HepG2 (cell line): Measurements from ENCODE around the gene DHX57. TPM values are rescaled to one million over a fixed set of nuclear protein-coding genes. Genes with fewer than 3 reads are reported as not detected.

ENCODE experiments used
- ARHGAP35 ChIP-seq: sonication (generic); formaldehyde crosslinking; IDR thresholded peaks from 2 replicates; pipeline ENCODE4 v1.9.0; 2022; ENCODE audit warnings: mild to moderate bottlenecking, inconsistent platforms, moderate library complexity, missing genetic modification reagents, borderline replicate concordance
- GATAD1 ChIP-seq: IDR thresholded peaks from 2 replicates; pipeline ENCODE4 v1.6.1; 2016; ENCODE audit warnings: missing genetic modification reagents, missing compliant biosample characterization
- HOXA9 ChIP-seq: sonication (generic); formaldehyde crosslinking; IDR thresholded peaks from 2 replicates; pipeline ENCODE4 v1.8.1; 2022; ENCODE audit warnings: missing genetic modification reagents, mild to moderate bottlenecking, moderate library complexity, borderline replicate concordance
- PAXIP1 ChIP-seq: sonication (generic); formaldehyde crosslinking; conservative IDR thresholded peaks from 2 replicates; pipeline ENCODE4 v1.4.0; 2020; ENCODE audit warnings: mild to moderate bottlenecking, missing genetic modification reagents, moderate library complexity
- ZNF431 ChIP-seq: sonication (generic); formaldehyde crosslinking; IDR thresholded peaks from 2 replicates; pipeline ENCODE4 v1.9.0; 2022; ENCODE audit warnings: missing genetic modification reagents, low read depth, mild to moderate bottlenecking, borderline replicate concordance
- ZNF850 ChIP-seq: sonication (generic); formaldehyde crosslinking; conservative IDR thresholded peaks from 2 replicates; pipeline ENCODE4 v1.9.0; 2021; ENCODE audit warnings: mild to moderate bottlenecking, missing genetic modification reagents
- polyA plus RNA-seq, 8 experiments: library from polyadenylated mRNA; depleted of rRNA in 3 of 8; stranded (reverse) in 7 of 8; unstranded in 1 of 8; fragments of >200 nt; fragmentation: Illumina TruSeq in 4 of 8; extraction: Trizol in 4 of 8; gene quantifications; 2 replicates each; pipeline versions ENCODE4 v1.2.1 to v1.2.3, GENCODE V29; 2011 to 2016; ENCODE audit warnings: low read depth in 4 of 8, missing spikeins in 1 of 8, mixed read lengths in 1 of 8; ENCODE audit not compliant: insufficient read depth in 1 of 8
- total RNA-seq, 5 experiments: library from RNA; depleted of rRNA; stranded (reverse); fragments of >200 nt; fragmentation: Illumina TruSeq; extraction: Trizol; gene quantifications; 2 replicates each; pipeline ENCODE4 v1.2.3, GENCODE V29; 2016; ENCODE audit warnings: low read depth in 1 of 5
- TF ChIP-seq, protein P1 (sequence below): sonication (generic); formaldehyde crosslinking; conservative IDR thresholded peaks from 2 replicates; pipeline ENCODE4 v1.8.0; 2022; ENCODE audit warnings: mild to moderate bottlenecking, moderate library complexity, missing genetic modification reagents
- TF ChIP-seq, protein P2 (sequence below): sonication (generic); formaldehyde crosslinking; IDR thresholded peaks from 2 replicates; pipeline ENCODE4 v1.4.0; 2020; ENCODE audit warnings: missing genetic modification reagents
- TF ChIP-seq, protein P3 (sequence below): IDR thresholded peaks from 2 replicates; pipeline ENCODE4 v1.6.1; 2012; ENCODE audit warnings: low read depth, low read length, improper control_type of control experiment

Gene DHX57
- total and polyA plus RNA-seq, 2 of the 13 experiments (the other 11 are each of a cell fraction or from before 2014, with no cell fraction given), result 9.2 to 24.2 TPM

DNA sequence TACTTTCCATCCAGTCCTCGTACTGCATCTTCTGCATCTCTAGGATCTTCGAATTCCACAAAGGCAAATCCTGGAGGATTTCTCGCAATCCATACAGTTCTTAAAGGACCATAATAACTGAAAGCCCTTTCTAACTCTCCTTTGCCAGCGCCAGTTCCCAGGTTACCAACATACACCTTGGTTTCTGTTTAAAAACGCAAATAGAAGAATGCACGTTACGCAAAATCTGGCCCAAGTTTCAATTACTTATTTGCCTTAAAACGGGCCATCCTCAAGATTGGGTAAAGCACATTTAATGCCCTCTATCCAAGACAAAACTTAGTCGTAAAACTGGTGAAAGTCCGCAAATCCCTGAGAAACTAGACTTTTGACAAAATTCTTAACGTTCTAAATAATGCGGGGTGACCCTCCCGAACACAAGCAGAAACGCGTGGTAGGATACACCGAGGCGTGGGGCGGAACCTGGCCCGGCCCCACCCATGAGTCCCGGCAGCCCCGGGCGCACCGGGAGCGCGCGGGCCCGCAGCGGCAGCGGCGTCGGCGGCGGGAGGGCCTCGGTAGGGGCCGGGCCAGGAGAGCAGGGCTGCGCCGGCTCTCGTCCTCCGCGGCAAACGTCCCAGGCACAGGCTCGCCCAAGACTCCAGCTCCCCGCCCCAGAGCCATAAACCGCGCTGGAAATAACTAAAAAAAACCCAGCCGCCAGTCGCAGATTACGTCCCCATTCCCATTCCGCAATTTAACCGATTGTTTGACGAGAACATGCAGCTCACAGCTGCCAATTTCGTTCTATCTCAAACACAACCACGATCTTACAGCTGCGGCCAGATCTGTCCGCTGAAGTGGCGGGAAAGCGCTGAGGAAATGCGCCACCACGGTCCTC, 125.5 kb downstream of the DHX57 start (continued):
- TF ChIP-seq ARHGAP35 (no peak), PAXIP1 (CRISPR knock-in tag) (peak; percentile 11; the same call in 1 of the 2 replicates), ZNF431 (CRISPR knock-in tag) (peak; percentile 55; the same call in 1 of the 2 replicates), HOXA9 (CRISPR knock-in tag) (0 out of 2 replicates have a peak, but pooled peaks have one; percentile 5), ZNF850 (CRISPR knock-in tag) (0 out of 2 replicates have a peak, but pooled peaks have one; percentile 20), GATAD1 (CRISPR knock-in tag) (no peak)
- TF ChIP-seq, protein P1, sequence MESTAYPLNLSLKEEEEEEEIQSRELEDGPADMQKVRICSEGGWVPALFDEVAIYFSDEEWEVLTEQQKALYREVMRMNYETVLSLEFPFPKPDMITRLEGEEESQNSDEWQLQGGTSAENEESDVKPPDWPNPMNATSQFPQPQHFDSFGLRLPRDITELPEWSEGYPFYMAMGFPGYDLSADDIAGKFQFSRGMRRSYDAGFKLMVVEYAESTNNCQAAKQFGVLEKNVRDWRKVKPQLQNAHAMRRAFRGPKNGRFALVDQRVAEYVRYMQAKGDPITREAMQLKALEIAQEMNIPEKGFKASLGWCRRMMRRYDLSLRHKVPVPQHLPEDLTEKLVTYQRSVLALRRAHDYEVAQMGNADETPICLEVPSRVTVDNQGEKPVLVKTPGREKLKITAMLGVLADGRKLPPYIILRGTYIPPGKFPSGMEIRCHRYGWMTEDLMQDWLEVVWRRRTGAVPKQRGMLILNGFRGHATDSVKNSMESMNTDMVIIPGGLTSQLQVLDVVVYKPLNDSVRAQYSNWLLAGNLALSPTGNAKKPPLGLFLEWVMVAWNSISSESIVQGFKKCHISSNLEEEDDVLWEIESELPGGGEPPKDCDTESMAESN (CRISPR knock-in tag), result no peak
- TF ChIP-seq, protein P2, sequence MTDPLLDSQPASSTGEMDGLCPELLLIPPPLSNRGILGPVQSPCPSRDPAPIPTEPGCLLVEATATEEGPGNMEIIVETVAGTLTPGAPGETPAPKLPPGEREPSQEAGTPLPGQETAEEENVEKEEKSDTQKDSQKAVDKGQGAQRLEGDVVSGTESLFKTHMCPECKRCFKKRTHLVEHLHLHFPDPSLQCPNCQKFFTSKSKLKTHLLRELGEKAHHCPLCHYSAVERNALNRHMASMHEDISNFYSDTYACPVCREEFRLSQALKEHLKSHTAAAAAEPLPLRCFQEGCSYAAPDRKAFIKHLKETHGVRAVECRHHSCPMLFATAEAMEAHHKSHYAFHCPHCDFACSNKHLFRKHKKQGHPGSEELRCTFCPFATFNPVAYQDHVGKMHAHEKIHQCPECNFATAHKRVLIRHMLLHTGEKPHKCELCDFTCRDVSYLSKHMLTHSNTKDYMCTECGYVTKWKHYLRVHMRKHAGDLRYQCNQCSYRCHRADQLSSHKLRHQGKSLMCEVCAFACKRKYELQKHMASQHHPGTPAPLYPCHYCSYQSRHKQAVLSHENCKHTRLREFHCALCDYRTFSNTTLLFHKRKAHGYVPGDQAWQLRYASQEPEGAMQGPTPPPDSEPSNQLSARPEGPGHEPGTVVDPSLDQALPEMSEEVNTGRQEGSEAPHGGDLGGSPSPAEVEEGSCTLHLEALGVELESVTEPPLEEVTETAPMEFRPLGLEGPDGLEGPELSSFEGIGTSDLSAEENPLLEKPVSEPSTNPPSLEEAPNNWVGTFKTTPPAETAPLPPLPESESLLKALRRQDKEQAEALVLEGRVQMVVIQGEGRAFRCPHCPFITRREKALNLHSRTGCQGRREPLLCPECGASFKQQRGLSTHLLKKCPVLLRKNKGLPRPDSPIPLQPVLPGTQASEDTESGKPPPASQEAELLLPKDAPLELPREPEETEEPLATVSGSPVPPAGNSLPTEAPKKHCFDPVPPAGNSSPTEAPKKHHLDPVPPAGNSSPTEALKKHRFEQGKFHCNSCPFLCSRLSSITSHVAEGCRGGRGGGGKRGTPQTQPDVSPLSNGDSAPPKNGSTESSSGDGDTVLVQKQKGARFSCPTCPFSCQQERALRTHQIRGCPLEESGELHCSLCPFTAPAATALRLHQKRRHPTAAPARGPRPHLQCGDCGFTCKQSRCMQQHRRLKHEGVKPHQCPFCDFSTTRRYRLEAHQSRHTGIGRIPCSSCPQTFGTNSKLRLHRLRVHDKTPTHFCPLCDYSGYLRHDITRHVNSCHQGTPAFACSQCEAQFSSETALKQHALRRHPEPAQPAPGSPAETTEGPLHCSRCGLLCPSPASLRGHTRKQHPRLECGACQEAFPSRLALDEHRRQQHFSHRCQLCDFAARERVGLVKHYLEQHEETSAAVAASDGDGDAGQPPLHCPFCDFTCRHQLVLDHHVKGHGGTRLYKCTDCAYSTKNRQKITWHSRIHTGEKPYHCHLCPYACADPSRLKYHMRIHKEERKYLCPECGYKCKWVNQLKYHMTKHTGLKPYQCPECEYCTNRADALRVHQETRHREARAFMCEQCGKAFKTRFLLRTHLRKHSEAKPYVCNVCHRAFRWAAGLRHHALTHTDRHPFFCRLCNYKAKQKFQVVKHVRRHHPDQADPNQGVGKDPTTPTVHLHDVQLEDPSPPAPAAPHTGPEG, result peak; percentile 95
- TF ChIP-seq, protein P3, sequence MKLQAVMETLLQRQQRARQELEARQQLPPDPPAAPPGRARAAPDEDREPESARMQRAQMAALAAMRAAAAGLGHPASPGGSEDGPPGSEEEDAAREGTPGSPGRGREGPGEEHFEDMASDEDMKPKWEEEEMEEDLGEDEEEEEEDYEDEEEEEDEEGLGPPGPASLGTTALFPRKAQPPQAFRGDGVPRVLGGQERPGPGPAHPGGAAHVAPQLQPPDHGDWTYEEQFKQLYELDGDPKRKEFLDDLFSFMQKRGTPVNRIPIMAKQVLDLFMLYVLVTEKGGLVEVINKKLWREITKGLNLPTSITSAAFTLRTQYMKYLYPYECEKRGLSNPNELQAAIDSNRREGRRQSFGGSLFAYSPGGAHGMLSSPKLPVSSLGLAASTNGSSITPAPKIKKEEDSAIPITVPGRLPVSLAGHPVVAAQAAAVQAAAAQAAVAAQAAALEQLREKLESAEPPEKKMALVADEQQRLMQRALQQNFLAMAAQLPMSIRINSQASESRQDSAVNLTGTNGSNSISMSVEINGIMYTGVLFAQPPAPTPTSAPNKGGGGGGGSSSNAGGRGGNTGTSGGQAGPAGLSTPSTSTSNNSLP, result no peak
